Measurements from ENCODE around the gene INTS14.
"Not testable (repeated sequence)": the region's sequence is repeated elsewhere in the genome, so short reads cannot be mapped to it uniquely, and the experiment has no call there.

INTS14 gene

DNA sequence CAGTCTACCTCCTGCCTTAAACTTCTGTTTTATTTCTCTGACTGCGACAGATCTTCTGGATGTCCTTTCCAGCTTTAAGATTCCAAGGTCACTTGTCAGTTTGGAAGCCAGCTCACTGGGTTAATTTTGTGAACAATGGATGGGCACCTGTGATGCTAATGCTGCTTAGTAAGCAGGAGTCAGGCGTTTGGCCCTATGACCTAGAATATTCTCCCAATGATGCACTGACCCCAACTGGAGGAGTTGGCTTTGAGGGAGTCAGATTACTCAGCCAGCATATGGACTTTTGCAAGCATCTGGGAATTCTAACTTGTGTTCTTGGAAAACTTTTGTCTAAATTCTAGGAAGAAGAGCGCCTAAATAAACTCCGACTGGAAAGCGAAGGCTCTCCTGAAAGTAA, 52.6 kb downstream of the INTS14 start:
- Mint-ChIP-seq H3K27me3 (ENCODE audit: low read depth) (no peaks in the 10 kb centered on the region), H3K36me3 (ENCODE audit: low read depth) (peaks cover 93% of the 10 kb centered on the region), H3K4me1 (peaks cover 8% of the 10 kb centered on the region), H3K4me3 (no peak overlapping the region), H3K27ac (peak overlapping the region in 1 of 3 experiments; percentile 20), H3K9me3 (no peaks in the 10 kb centered on the region)
- TF ChIP-seq, protein P1, sequence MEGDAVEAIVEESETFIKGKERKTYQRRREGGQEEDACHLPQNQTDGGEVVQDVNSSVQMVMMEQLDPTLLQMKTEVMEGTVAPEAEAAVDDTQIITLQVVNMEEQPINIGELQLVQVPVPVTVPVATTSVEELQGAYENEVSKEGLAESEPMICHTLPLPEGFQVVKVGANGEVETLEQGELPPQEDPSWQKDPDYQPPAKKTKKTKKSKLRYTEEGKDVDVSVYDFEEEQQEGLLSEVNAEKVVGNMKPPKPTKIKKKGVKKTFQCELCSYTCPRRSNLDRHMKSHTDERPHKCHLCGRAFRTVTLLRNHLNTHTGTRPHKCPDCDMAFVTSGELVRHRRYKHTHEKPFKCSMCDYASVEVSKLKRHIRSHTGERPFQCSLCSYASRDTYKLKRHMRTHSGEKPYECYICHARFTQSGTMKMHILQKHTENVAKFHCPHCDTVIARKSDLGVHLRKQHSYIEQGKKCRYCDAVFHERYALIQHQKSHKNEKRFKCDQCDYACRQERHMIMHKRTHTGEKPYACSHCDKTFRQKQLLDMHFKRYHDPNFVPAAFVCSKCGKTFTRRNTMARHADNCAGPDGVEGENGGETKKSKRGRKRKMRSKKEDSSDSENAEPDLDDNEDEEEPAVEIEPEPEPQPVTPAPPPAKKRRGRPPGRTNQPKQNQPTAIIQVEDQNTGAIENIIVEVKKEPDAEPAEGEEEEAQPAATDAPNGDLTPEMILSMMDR (IDR thresholded peaks at IDR 0.05; ENCODE audit: unreplicated experiment in 3 of 3): no peak

DNA sequence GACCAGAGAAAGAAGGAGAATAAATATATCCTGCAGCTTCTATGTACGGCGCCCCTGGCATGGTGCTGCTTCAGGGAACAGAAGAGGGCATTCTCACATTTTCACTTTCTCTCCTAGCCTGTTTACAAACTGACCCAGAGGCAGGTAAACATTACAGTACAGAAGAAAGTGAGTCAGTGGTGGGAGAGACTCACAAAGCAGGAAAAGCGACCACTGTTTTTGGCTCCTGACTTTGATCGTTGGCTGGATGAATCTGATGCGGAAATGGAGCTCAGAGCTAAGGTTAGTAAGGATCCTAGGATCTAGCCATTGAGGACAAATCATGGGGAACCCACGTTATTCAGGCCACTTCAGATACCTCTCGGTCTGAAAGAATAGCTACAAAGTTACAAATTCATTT, 54.3 kb downstream of the INTS14 start:
- Mint-ChIP-seq H3K27me3 (ENCODE audit: low read depth) (no peaks in the 10 kb centered on the region), H3K4me3 (no peak overlapping the region)

DNA sequence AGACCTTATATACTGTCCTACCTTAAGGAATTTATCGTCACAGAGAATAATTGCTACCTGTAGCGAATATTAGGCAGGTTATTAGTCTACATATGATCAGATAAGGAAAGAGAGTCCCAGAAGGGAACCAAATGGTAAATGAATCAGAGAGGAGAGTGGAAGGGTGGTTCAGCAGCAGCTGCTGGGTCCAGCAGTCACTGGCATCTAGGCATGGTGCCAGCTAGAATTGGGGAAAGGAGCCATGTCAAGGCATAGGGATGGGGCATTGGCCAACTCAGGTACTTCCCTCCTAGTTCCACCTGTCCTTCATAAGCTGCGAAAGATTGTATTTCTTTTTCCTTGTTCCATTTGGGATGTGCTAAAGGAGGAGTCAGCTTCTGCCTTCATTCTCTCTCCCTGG, 57.2 kb downstream of the INTS14 start:
- no peaks in the 10 kb centered on the region for H3K27me3 Mint-ChIP-seq (ENCODE audit: low read depth)
- H3K4me1 Mint-ChIP-seq: peaks cover 27% of the 10 kb centered on the region
- peak overlapping the region in 1 of 3 experiments; percentile 15 for H3K27ac Mint-ChIP-seq
- H3K4me3 Mint-ChIP-seq: no peak overlapping the region
- peaks cover 54% of the 10 kb centered on the region for H3K36me3 Mint-ChIP-seq (ENCODE audit: low read depth)
- H3K9me3 Mint-ChIP-seq: no peaks in the 10 kb centered on the region
- TF ChIP-seq, protein P1 (IDR thresholded peaks at IDR 0.05; ENCODE audit: unreplicated experiment in 3 of 3): no peak

More for the DNA sequence above, 54.3 kb downstream of the INTS14 start:
- no peak overlapping the region for H3K27ac Mint-ChIP-seq
- peaks cover 82% of the 10 kb centered on the region for H3K36me3 Mint-ChIP-seq (ENCODE audit: low read depth)
- H3K9me3 Mint-ChIP-seq: no peaks in the 10 kb centered on the region
- TF ChIP-seq, protein P1 (IDR thresholded peaks at IDR 0.05; ENCODE audit: unreplicated experiment in 3 of 3): no peak
- peaks cover 11% of the 10 kb centered on the region for H3K4me1 Mint-ChIP-seq

DNA sequence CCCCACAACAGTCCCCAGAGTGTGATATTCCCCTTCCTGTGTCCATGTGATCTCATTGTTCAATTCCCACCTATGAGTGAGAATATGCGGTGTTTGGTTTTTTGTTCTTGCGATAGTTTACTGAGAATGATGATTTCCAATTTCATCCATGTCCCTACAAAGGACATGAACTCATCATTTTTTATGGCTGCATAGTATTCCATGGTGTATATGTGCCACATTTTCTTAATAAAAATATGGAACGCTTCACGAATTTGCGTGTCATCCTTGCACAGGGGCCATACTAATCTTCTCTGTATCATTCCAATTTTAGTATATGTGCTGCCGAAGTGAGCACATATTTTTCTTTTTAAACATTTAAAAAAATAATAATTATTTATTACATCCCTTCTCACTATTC, 58.1 kb downstream of the INTS14 start:
- H3K4me3 Mint-ChIP-seq; H3K27ac Mint-ChIP-seq; H3K9me3 Mint-ChIP-seq; H3K27me3 Mint-ChIP-seq (ENCODE audit: low read depth): not testable (repeated sequence)
- H3K36me3 Mint-ChIP-seq (ENCODE audit: low read depth): peaks cover 46% of the 10 kb centered on the region
- H3K4me1 Mint-ChIP-seq: peaks cover 28% of the 10 kb centered on the region

DNA sequence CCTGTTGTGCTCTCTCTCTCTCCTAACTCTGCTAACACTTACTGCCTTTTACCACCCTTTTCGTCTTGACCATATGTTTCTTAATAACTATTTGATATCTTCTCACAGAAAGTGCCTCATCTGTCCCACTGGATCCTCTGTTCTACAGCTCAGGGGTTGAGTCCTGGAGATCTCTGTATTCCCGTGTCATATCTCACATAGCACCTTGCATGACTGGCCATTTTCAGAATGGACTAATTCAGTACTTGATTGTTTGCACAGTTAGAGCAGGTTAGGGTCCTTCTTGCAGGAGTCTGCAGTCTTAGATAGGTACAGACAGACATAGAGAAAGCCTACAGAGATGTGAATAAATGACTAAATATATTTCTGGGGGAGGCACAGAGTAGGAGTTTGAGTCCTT, 59.7 kb downstream of the INTS14 start:
- peaks cover 32% of the 10 kb centered on the region for H3K4me1 Mint-ChIP-seq
- no peaks in the 10 kb centered on the region for H3K27me3 Mint-ChIP-seq (ENCODE audit: low read depth)
- H3K36me3 Mint-ChIP-seq (ENCODE audit: low read depth): peaks cover 30% of the 10 kb centered on the region
- TF ChIP-seq, protein P1 (IDR thresholded peaks at IDR 0.05; ENCODE audit: unreplicated experiment in 3 of 3): no peak
- H3K27ac Mint-ChIP-seq: peak overlapping the region in 2 of 3 experiments; percentile 7 to 53
- no peaks in the 10 kb centered on the region for H3K9me3 Mint-ChIP-seq
- H3K4me3 Mint-ChIP-seq: no peak overlapping the region

DNA sequence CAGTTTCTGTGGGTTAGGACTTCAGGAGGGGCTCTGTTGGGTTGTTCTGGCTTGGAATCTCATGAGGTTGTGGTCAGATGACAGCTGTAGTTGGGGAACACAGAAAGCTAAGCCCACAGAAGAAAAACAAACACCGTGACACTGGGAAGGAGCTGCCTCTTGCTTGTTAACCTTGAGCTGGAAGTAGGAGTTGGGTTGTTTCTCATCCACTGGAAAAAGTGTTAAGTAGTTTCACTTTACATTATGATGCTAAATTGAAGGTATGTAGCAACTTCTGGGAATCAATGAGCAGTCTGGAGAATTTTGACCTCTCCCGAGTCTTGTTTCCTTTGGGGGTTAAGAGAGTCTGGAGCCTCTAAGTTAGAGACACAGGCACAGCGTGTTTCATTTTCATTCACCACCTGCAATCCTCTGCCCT, 60.2 kb downstream of the INTS14 start:
- Mint-ChIP-seq H3K4me3 (no peak overlapping the region), H3K27ac (peak overlapping the region; percentile 7 to 53 (median 25)), H3K4me1 (peaks cover 32% of the 10 kb centered on the region), H3K9me3 (no peaks in the 10 kb centered on the region), H3K27me3 (ENCODE audit: low read depth) (no peaks in the 10 kb centered on the region), H3K36me3 (ENCODE audit: low read depth) (peaks cover 28% of the 10 kb centered on the region)
- TF ChIP-seq, protein P1 (IDR thresholded peaks at IDR 0.05; ENCODE audit: unreplicated experiment in 3 of 3): no peak

DNA sequence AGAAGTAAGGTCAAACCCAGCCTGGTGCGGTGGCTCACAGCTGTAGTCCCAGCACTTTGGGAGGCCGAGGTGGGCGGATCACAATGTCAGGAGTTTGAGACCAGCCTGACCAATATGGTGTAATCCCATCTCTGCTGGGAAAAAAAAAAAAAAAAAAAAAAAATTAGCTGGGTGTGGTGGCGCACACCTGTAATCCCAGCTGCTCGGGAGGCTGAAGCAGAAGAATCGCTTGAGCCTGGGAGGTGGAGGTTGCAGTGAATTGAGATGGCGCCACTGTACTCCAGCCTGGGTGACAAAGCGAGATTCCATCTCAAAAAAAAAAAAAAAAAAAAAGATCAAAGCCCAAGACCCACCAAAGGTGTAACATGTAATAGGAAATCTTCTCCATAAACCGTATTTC, 61.6 kb downstream of the INTS14 start:
- H3K27me3 Mint-ChIP-seq (ENCODE audit: low read depth); H3K4me3 Mint-ChIP-seq; H3K9me3 Mint-ChIP-seq; H3K27ac Mint-ChIP-seq: not testable (repeated sequence)
- Mint-ChIP-seq H3K36me3 (ENCODE audit: low read depth) (peaks cover 16% of the 10 kb centered on the region), H3K4me1 (peaks cover 32% of the 10 kb centered on the region)
